MCF 10A (cell line): ENCODE measurements around the gene CNTNAP1. TPM values are rescaled to one million over a fixed set of nuclear protein-coding genes. Genes with fewer than 3 reads are reported as not detected.
"Not testable (repeated sequence)": the region's sequence is repeated elsewhere in the genome, so short reads cannot be mapped to it uniquely, and the experiment has no call there.

Source experiments
- BruUV-seq: library from RNA; stranded (reverse); fragments of 400-500 nt; replicated peaks from 2 replicates; lab custom pipeline; 2021; lab: Mats Ljungman, UMichigan
- CTCF ChIA-PET: fragments of 300-600 bp; sonication (Branson Sonifier 250); formaldehyde crosslinking; extraction: SDS; loops from one replicate; lab custom pipeline; 2021; ENCODE audit warnings: antibody characterized with exemption, inconsistent platforms; lab: Yijun Ruan, JAX
- POLR2A ChIA-PET: fragments of 300-600, 350-650 bp; sonication (Branson Sonifier 250); formaldehyde crosslinking; extraction: SDS; loops from one replicate; lab custom pipeline; 2020; ENCODE audit warnings: antibody characterized with exemption, inconsistent platforms; lab: Yijun Ruan, JAX
- DNase-seq: peaks from one replicate; pipeline ENCODE4 v3.0.0-alpha.2; 2018; ENCODE audit not compliant: unreplicated experiment
- H3K27ac Mint-ChIP-seq: one replicate; pipeline ENCODE4 v1.8.0; 2022; ENCODE audit warnings: mild to moderate bottlenecking, low read depth, mixed read lengths; ENCODE audit not compliant: unreplicated experiment
- H3K27me3 Mint-ChIP-seq: one replicate; pipeline ENCODE4 v1.8.0; 2022; ENCODE audit warnings: mixed read lengths; ENCODE audit not compliant: insufficient read depth, unreplicated experiment
- H3K36me3 Mint-ChIP-seq: one replicate; pipeline ENCODE4 v1.8.0; 2022; ENCODE audit warnings: mild to moderate bottlenecking, moderate library complexity, mixed read lengths; ENCODE audit not compliant: insufficient read depth, unreplicated experiment
- H3K4me1 Mint-ChIP-seq: one replicate; pipeline ENCODE4 v1.8.0; 2022; ENCODE audit warnings: mixed read lengths; ENCODE audit not compliant: insufficient read depth, unreplicated experiment
- H3K4me3 Mint-ChIP-seq: one replicate; pipeline ENCODE4 v1.8.0; 2022; ENCODE audit warnings: mild to moderate bottlenecking, moderate library complexity, mixed read lengths; ENCODE audit not compliant: unreplicated experiment
- H3K9me3 Mint-ChIP-seq: one replicate; pipeline ENCODE4 v1.8.0; 2022; ENCODE audit warnings: mixed read lengths; ENCODE audit not compliant: unreplicated experiment
- intact Hi-C: fragments of 100-400 bp; cut with micrococcal nuclease; formaldehyde crosslinking; loops from 2 replicates; pipeline ENCODE4 v1.14.1; 2022
- total RNA-seq: library from RNA; stranded (reverse); gene quantifications from 2 replicates; pipeline ENCODE4 v1.2.3, GENCODE V29; 2022
- TF ChIP-seq, protein P1 (sequence below): fragments of 200-600 bp; IDR thresholded peaks from one replicate; pipeline ENCODE4 v1.8.0; 2022; ENCODE audit warnings: antibody characterized with exemption, mild to moderate bottlenecking; ENCODE audit not compliant: unreplicated experiment

The CNTNAP1 gene
- total RNA-seq, 1 experiment from 2014 or later, result 1.2 TPM

DNA sequence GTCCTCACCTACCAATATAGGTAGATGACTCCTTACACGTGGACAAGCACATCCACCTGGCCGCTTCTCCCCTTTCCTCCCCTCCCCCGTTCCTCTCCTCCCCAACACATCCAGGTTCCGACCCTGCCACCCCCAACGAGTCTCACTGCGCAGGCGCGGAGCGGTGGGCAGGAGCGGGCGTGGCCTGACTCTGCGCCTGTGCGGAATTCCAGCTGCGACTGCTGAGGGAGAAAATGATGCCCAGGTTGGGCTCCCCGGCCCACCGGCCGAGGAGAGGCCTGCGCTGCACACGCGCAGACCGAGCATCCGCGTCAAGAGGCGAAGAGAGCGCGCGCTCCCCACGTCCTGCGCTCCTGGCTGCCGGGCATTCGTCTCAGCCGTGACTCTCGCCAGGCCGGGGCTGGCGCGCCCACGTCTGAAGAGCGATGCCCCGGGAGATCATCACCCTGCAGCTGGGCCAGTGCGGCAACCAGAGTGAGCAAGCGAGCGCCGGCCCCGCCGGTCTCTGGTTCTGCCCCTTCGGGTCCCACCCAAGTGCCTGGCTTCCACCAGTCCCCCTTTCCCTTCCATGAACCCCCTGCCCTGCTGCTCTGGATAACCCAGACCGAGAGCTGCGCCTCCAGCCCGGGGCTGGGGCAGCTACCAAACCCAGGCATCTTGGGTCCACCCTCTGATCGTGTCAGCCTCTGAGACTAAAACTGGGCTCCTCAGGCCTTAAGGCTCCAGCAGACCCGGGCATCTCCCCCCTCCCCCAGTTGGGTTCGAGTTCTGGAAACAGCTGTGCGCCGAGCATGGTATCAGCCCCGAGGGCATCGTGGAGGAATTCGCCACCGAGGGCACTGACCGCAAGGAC, 23.0 kb upstream of the CNTNAP1 start, which contains the start of gene TUBG2:
Gene TUBG2 (plus strand): TSS at position 206 of the 853 bp plus-strand sequence. CDS start 220 bp downstream, at position 426.
- peaks cover 32% of the 10 kb centered on the region for H3K36me3 Mint-ChIP-seq
- DNase-seq, result peak; percentile 88
- no peaks in the 10 kb centered on the region for H3K27me3 Mint-ChIP-seq
- intact Hi-C loops, result no loop called here
- CTCF ChIA-PET, result interaction anchor here (0.6 to 2.5 kb wide), 5 partner anchors 15 to 81 kb away, joined by 3 to 9 read pairs (median 3); partner anchors contain the start of gene PSMC3IP
- peak within 1 kb of the TSS; percentile 70 for H3K27ac Mint-ChIP-seq
- H3K4me1 Mint-ChIP-seq, result peaks cover 16% of the 10 kb centered on the region
- BruUV-seq, result no TSS peak
- H3K9me3 Mint-ChIP-seq, result no peaks in the 10 kb centered on the region
- peak within 1 kb of the TSS; percentile 88 for H3K4me3 Mint-ChIP-seq
- TF ChIP-seq, protein P1, sequence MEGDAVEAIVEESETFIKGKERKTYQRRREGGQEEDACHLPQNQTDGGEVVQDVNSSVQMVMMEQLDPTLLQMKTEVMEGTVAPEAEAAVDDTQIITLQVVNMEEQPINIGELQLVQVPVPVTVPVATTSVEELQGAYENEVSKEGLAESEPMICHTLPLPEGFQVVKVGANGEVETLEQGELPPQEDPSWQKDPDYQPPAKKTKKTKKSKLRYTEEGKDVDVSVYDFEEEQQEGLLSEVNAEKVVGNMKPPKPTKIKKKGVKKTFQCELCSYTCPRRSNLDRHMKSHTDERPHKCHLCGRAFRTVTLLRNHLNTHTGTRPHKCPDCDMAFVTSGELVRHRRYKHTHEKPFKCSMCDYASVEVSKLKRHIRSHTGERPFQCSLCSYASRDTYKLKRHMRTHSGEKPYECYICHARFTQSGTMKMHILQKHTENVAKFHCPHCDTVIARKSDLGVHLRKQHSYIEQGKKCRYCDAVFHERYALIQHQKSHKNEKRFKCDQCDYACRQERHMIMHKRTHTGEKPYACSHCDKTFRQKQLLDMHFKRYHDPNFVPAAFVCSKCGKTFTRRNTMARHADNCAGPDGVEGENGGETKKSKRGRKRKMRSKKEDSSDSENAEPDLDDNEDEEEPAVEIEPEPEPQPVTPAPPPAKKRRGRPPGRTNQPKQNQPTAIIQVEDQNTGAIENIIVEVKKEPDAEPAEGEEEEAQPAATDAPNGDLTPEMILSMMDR, result no peak
- POLR2A ChIA-PET, result interaction anchor here (0.7 to 5.4 kb wide), 11 partner anchors 9 to 729 kb away, joined by 3 to 58 read pairs (median 9); partner anchors contain the start of genes NAGLU, PLEKHH3, RETREG3 and TUBG1

DNA sequence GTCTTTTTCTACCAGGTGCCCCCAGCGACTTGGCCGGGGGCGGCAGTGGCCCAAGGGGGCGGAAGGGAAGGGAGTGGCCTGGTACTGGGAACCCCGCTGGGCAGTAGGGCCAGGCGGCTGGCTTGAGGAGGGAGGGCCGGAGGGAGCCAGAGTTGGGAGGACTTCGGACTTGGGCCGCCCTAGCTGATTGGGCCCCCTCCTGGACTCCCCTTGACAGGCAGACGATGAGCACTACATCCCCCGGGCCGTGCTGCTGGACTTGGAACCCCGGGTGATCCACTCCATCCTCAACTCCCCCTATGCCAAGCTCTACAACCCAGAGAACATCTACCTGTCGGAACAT, 22.4 kb upstream of the CNTNAP1 start:
- H3K9me3 Mint-ChIP-seq, DNase-seq, H3K27me3 Mint-ChIP-seq, intact Hi-C loops: not testable (repeated sequence)
- CTCF ChIA-PET, result interaction anchor here (0.6 to 2.5 kb wide), 3 partner anchors 14 to 82 kb away, joined by 3 to 9 read pairs (median 3); partner anchors contain the start of gene PSMC3IP
- BruUV-seq, result TSS peak; percentile 34
- peak overlapping the region; percentile 88 for H3K4me3 Mint-ChIP-seq
- peak overlapping the region; percentile 70 for H3K27ac Mint-ChIP-seq
- H3K36me3 Mint-ChIP-seq, result peaks cover 35% of the 10 kb centered on the region
- POLR2A ChIA-PET, result interaction anchor here (0.7 to 5.4 kb wide), 9 partner anchors 8 to 51 kb away, joined by 3 to 58 read pairs (median 19); partner anchors contain the start of genes PLEKHH3, RETREG3 and TUBG1
- peaks cover 16% of the 10 kb centered on the region for H3K4me1 Mint-ChIP-seq

DNA sequence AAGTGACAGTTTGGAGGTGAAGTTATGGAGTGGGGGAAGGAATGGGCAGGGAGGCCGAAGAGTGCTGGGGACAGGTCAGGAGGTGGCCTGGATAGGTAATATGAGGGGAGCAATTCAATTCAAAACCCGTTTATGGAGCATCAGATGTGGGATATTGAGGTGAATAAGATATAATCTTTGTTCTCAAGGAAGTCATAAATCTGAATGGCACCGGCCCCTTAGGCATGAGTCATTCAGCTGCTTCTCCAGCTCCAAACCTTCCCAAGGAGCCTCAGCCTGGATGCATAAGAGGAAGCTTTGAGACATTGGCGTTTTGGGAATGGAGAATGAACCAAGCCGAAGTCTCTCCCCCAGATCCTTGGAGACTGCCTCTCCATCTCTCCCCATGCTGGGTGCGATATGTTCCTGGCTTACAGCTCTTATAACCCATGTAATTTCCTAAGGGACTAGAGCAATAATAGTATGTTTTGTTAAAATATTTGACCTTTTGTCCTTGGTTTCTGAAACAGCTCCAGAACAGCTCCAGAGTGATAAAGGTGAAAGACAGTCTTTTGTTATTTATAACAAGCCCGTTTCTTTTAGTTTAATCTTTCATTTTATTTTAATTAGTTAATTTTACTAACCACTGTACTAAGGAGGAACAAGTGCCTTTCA, 21.5 kb upstream of the CNTNAP1 start:
- Mint-ChIP-seq H3K27me3 (no peaks in the 10 kb centered on the region), H3K4me3 (peak overlapping the region; percentile 88), H3K27ac (peak overlapping the region; percentile 41), H3K36me3 (peaks cover 44% of the 10 kb centered on the region), H3K9me3 (no peaks in the 10 kb centered on the region), H3K4me1 (peaks cover 16% of the 10 kb centered on the region)
- peak; percentile 81 for DNase-seq
- intact Hi-C loops, result no loop called here
- CTCF ChIA-PET, result interaction anchor here (0.7 to 2.5 kb wide), 4 partner anchors 14 to 83 kb away, joined by 4 to 9 read pairs (median 7); partner anchors contain the start of gene PSMC3IP
- POLR2A ChIA-PET, result interaction anchor here (0.6 to 5.4 kb wide), 14 partner anchors 9 to 643 kb away, joined by 3 to 58 read pairs (median 4); partner anchors contain the start of genes BECN1, DNAJC7, PLEKHH3 and PSMC3IP
- BruUV-seq, result no TSS peak
- TF ChIP-seq, protein P1, result no peak

DNA sequence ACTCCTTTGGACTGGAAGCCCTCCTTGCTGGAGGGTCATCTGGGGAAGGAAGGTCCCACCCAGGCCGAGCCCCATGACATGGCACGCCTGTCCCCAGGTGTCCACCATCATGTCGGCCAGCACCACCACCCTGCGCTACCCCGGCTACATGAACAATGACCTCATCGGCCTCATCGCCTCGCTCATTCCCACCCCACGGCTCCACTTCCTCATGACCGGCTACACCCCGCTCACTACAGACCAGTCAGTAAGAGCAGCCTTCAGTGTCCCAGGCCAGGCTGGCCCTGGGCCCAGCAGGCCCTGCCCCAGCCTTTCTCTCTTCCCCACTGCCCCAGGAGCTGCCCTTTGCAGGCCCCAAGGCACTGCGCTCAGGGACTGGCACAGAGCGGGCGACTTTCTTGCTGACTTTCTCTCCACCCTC, 16.7 kb upstream of the CNTNAP1 start:
- H3K4me3 Mint-ChIP-seq, result no peak overlapping the region
- CTCF ChIA-PET, result no interaction called here
- BruUV-seq, result no TSS peak

DNA sequence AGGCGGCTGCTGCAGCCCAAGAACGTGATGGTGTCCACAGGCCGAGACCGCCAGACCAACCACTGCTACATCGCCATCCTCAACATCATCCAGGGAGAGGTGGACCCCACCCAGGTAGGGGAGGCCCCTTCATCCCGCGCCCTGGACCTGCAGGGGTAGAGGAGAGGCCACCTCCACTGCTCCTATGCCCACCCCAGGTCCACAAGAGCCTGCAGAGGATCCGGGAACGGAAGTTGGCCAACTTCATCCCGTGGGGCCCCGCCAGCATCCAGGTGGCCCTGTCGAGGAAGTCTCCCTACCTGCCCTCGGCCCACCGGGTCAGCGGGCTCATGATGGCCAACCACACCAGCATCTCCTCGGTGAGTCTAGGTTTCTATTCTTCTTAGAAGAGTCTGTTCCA, 16.2 kb upstream of the CNTNAP1 start:
- H3K9me3 Mint-ChIP-seq, H3K4me3 Mint-ChIP-seq, DNase-seq, intact Hi-C loops, H3K27me3 Mint-ChIP-seq: not testable (repeated sequence)
- Mint-ChIP-seq H3K4me1 (peaks cover 26% of the 10 kb centered on the region), H3K27ac (peak overlapping the region; percentile 61), H3K36me3 (peaks cover 71% of the 10 kb centered on the region)
- ChIA-PET POLR2A (interaction anchor here (0.9 to 3.9 kb wide), 6 partner anchors 10 to 103 kb away, joined by 3 to 37 read pairs (median 13); partner anchors contain the start of genes PSMC3IP, RETREG3 and TUBG1), CTCF (interaction anchor here (1.3 kb wide), 1 partner anchor 88 kb away, joined by 5 read pairs; no protein-coding TSS in a partner anchor)
- BruUV-seq, result TSS peak; percentile 25

More for the DNA sequence above, 16.7 kb upstream of the CNTNAP1 start:
- H3K36me3 Mint-ChIP-seq, result peaks cover 66% of the 10 kb centered on the region
- H3K27ac Mint-ChIP-seq, result no peak overlapping the region
- H3K9me3 Mint-ChIP-seq, result no peaks in the 10 kb centered on the region
- intact Hi-C loops, result no loop called here
- no peak for DNase-seq
- no peaks in the 10 kb centered on the region for H3K27me3 Mint-ChIP-seq
- POLR2A ChIA-PET, result interaction anchor here (3.3 kb wide), 1 partner anchor 79 kb away, joined by 16 read pairs; no protein-coding TSS in a partner anchor
- TF ChIP-seq, protein P1, result no peak
- H3K4me1 Mint-ChIP-seq, result peaks cover 30% of the 10 kb centered on the region
